ENCODE results near the gene SAG. TPM values are rescaled to one million over a fixed set of nuclear protein-coding genes. Genes with fewer than 3 reads are reported as not detected.
"Not testable (repeated sequence)": the region's sequence is repeated elsewhere in the genome, so short reads cannot be mapped to it uniquely, and the experiment has no call there.

The SAG gene
- total and polyA plus RNA-seq, 3 experiments from 2014 or later = not detected

DNA sequence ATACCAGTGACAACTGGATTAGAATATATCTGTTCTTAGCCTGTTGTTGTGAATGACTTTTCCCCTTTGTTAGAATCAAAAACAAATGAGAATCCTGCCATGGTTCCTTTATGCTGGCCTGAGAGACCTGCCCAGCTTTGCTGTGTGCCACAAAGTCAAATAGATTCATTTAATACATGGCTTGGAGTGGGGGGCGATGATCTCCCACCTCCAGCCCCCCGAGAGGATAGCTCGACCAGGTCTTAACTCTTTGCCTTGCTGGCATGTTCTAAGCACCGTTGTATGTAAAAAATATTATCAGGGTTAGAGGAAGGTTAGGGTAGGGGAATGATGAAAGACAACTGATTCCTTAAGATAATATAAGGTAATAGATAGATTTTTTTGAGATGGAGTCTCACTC, 24.5 kb downstream of the SAG start:
- H3K9me3 ChIP-seq (ENCODE audit: low read length) = no peaks in the 10 kb centered on the region
- ChIA-PET POLR2A (interaction anchor here (0.6 to 2.0 kb wide), 11 partner anchors 15 to 1655 kb away, joined by 3 to 12 read pairs (median 5); partner anchors contain the start of gene DGKD), CTCF (interaction anchor here (1.2 to 3.3 kb wide), 8 partner anchors 10 to 111 kb away, joined by 3 to 18 read pairs (median 8); partner anchors contain the start of genes ATG16L1 and DGKD)
- Mint-ChIP-seq H3K27ac (peak overlapping the region; percentile 85 to 99 (median 98)), H3K36me3 (peaks cover 0 to 2% (median 0%) of the 10 kb centered on the region in 3 donors), H3K27me3 (no peaks in the 10 kb centered on the region), H3K4me3 (peak overlapping the region in 6 of 7 donors; percentile 64 to 81 (median 76)), H3K9me3 (no peaks in the 10 kb centered on the region), H3K4me1 (peaks cover 32 to 62% (median 50%) of the 10 kb centered on the region in 3 donors)
- no peaks in the 10 kb centered on the region for H3K36me3 ChIP-seq (ENCODE audit: insufficient read depth, low read length)
- peaks cover 59% of the 10 kb centered on the region for H3K4me1 ChIP-seq (ENCODE audit: insufficient read depth, low read length)
- peak overlapping the region; percentile 34 for H3K27ac ChIP-seq (ENCODE audit: low read depth, low read length)
- no peak for DNase-seq
- H3K27me3 ChIP-seq (ENCODE audit: insufficient read depth, low read length, poor library complexity, severe bottlenecking) = no peaks in the 10 kb centered on the region
- H3K4me3 ChIP-seq (ENCODE audit: low read length) = peak overlapping the region; percentile 12

DNA sequence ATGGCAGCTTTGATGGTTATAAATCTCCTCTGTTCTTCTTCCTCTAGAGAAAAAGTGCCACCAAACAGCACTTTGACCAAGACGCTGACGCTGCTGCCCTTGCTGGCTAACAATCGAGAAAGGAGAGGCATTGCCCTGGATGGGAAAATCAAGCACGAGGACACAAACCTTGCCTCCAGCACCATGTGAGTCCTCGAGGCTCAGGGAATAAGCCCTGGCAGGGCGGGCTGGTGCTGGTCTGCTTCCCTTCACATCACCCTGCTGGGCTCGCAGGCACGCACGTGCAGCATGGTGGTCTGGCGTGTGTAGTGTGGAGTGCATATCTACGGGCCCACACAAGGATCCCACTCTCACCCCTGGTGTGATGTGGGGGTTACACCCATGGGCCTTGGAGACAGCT, 27.3 kb downstream of the SAG start:
- H3K36me3 Mint-ChIP-seq = peaks cover 0 to 2% (median 0%) of the 10 kb centered on the region in 3 donors
- POLR2A ChIA-PET = no interaction called here
- no peaks in the 10 kb centered on the region for H3K9me3 Mint-ChIP-seq
- H3K27me3 Mint-ChIP-seq = peaks cover 3% of the 10 kb centered on the region in 2 donors
- no peak overlapping the region for H3K4me3 ChIP-seq (ENCODE audit: low read length)
- no peak for DNase-seq
- H3K4me3 Mint-ChIP-seq = no peak overlapping the region
- H3K9me3 ChIP-seq (ENCODE audit: low read length) = no peaks in the 10 kb centered on the region
- no peak overlapping the region for H3K27ac ChIP-seq (ENCODE audit: low read depth, low read length)
- CTCF ChIA-PET = interaction anchor here (0.8 kb wide), 1 partner anchor 19 kb away, joined by 3 read pairs; no protein-coding TSS in a partner anchor
- H3K36me3 ChIP-seq (ENCODE audit: insufficient read depth, low read length) = no peaks in the 10 kb centered on the region
- H3K4me1 Mint-ChIP-seq = peaks cover 26 to 61% (median 42%) of the 10 kb centered on the region in 3 donors
- H3K27ac Mint-ChIP-seq = peak overlapping the region in 4 of 8 donors; percentile 17 to 71 (median 35)
- H3K4me1 ChIP-seq (ENCODE audit: insufficient read depth, low read length) = peaks cover 55% of the 10 kb centered on the region
- no peaks in the 10 kb centered on the region for H3K27me3 ChIP-seq (ENCODE audit: insufficient read depth, low read length, poor library complexity, severe bottlenecking)

DNA sequence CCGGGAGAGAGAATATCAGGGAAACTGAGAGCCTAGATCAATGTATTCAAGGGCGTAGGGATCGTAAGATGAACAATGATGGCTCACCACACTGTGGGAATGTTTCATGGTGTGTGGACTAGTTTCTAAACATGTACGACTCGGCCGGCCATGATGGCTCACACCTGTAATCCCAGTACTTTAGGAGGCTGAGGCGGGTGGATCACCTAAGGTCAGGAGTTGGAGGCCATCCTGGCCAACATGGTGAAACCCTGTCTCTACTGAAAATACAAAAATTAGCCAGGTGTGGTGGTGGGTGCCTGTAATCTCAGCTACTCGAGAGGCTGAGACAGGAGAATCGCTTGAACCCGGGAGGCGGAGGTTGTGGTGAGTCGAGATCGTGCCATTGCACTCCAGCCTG, 28.5 kb downstream of the SAG start:
- H3K36me3 Mint-ChIP-seq; DNase-seq; H3K27ac ChIP-seq (ENCODE audit: low read depth, low read length); H3K9me3 Mint-ChIP-seq; H3K4me3 ChIP-seq (ENCODE audit: low read length); H3K27me3 ChIP-seq (ENCODE audit: insufficient read depth, low read length, poor library complexity, severe bottlenecking); H3K9me3 ChIP-seq (ENCODE audit: low read length); H3K4me3 Mint-ChIP-seq; H3K36me3 ChIP-seq (ENCODE audit: insufficient read depth, low read length); POLR2A ChIA-PET; H3K27me3 Mint-ChIP-seq: not testable (repeated sequence)
- peak overlapping the region in 2 of 8 donors; percentile 22 to 57 for H3K27ac Mint-ChIP-seq
- CTCF ChIA-PET = interaction anchor here (0.9 kb wide), 1 partner anchor 84 kb away, joined by 3 read pairs; the partner anchor contains the start of gene ATG16L1
- H3K4me1 Mint-ChIP-seq = peaks cover 24 to 52% (median 37%) of the 10 kb centered on the region in 3 donors
- peaks cover 43% of the 10 kb centered on the region for H3K4me1 ChIP-seq (ENCODE audit: insufficient read depth, low read length)

DNA sequence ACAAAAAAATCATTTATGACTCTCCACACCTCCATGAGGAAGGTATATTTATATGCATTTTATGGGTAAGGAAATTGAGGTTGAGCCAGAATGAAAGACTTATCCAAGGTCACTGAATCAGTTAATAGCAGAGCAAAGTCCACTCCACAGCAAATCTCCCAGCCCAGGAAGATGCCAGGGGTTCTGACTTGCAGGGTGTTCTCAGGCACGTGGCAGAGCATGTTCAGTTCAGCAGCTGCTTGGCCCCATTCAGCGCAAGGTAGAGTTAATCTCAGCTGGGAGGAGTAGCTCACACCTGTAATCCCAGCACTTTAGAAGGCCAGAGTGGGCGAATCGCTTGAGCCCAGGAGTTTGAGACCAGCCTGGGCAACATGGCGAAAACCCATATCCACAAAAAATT, 28.9 kb downstream of the SAG start:
- Histone ChIP-seq H3K27ac (ENCODE audit: low read depth, low read length) (no peak overlapping the region), H3K4me1 (ENCODE audit: insufficient read depth, low read length) (peaks cover 38% of the 10 kb centered on the region), H3K36me3 (ENCODE audit: insufficient read depth, low read length) (no peaks in the 10 kb centered on the region), H3K9me3 (ENCODE audit: low read length) (no peaks in the 10 kb centered on the region), H3K27me3 (ENCODE audit: insufficient read depth, low read length, poor library complexity, severe bottlenecking) (no peaks in the 10 kb centered on the region), H3K4me3 (ENCODE audit: low read length) (no peak overlapping the region)
- H3K4me1 Mint-ChIP-seq = peaks cover 19 to 48% (median 32%) of the 10 kb centered on the region in 3 donors
- no peak overlapping the region for H3K4me3 Mint-ChIP-seq
- POLR2A ChIA-PET = no interaction called here
- no peak overlapping the region for H3K27ac Mint-ChIP-seq
- peaks cover 3% of the 10 kb centered on the region in 2 donors for H3K27me3 Mint-ChIP-seq
- CTCF ChIA-PET = interaction anchor here (0.9 to 1.8 kb wide), 3 partner anchors 12 to 107 kb away, joined by 3 to 4 read pairs (median 4); partner anchors contain the start of gene ATG16L1
- no peaks in the 10 kb centered on the region for H3K9me3 Mint-ChIP-seq
- DNase-seq = no peak
- peaks cover 0 to 2% (median 0%) of the 10 kb centered on the region in 3 donors for H3K36me3 Mint-ChIP-seq

DNA sequence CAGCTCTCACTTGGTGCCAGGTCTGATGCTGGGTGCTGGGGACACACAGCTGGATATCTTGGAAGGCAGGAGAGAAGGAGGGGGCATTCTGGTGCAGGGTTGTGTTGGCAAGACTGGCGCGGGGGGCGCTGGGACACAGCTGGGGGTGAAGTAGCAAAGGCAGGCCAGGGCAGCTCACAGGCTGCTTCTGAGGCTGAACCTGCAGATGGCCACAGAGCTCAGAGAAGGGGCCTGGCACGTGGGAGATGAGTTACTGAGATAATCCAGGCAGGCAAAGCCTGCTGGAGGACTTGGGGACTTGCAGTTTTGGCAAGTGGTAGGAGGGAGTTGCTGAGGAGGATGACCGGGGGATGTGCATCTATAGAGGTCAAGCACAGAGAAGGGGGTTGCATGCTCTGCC, 30.4 kb downstream of the SAG start:
- peaks cover 23% of the 10 kb centered on the region for H3K4me1 ChIP-seq (ENCODE audit: insufficient read depth, low read length)
- Mint-ChIP-seq H3K9me3 (no peaks in the 10 kb centered on the region), H3K27me3 (peaks cover 3% of the 10 kb centered on the region in 2 donors), H3K4me1 (peaks cover 10 to 36% (median 22%) of the 10 kb centered on the region in 3 donors), H3K4me3 (no peak overlapping the region), H3K36me3 (peaks cover 0 to 3% (median 0%) of the 10 kb centered on the region in 3 donors), H3K27ac (peak overlapping the region in 1 of 8 donors; percentile 65)
- no peaks in the 10 kb centered on the region for H3K36me3 ChIP-seq (ENCODE audit: insufficient read depth, low read length)
- H3K9me3 ChIP-seq (ENCODE audit: low read length) = no peaks in the 10 kb centered on the region
- CTCF ChIA-PET = interaction anchor here (1.0 to 2.4 kb wide), 5 partner anchors 8 to 105 kb away, joined by 3 to 8 read pairs (median 4); partner anchors contain the start of gene DGKD
- POLR2A ChIA-PET = no interaction called here
- no peak overlapping the region for H3K27ac ChIP-seq (ENCODE audit: low read depth, low read length)
- H3K27me3 ChIP-seq (ENCODE audit: insufficient read depth, low read length, poor library complexity, severe bottlenecking) = no peaks in the 10 kb centered on the region
- H3K4me3 ChIP-seq (ENCODE audit: low read length) = no peak overlapping the region
- no peak for DNase-seq

DNA sequence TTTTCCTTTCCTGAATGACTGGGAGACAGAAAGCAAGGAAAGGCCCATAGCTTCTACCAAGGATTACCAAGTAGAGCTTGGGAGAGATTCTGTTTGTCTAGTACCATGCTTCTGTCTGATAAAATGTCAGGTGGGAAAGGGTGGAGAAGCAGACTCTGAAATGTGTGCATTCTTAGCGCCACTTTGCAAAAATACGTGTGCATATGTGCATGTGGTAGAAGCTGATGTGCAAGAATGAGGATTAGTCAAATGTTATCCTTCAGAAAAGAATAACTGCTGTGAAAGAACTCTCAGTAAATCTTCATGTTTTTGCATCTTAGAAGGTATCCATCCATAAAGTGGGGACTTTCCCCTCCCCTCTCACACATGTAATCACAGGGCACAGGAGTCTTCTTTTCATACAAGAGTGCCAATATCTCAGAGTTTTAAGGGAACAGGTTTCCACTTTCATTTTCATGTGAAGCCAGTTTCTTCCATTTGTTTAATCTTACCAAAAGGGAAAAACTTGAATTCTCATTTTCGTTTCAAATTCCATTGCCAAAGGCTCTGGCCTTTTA, 31.3 kb downstream of the SAG start:
- CTCF ChIA-PET = interaction anchor here (1.2 to 2.4 kb wide), 2 partner anchors 9 to 15 kb away, joined by 3 to 8 read pairs; partner anchors contain the start of gene DGKD

DNA sequence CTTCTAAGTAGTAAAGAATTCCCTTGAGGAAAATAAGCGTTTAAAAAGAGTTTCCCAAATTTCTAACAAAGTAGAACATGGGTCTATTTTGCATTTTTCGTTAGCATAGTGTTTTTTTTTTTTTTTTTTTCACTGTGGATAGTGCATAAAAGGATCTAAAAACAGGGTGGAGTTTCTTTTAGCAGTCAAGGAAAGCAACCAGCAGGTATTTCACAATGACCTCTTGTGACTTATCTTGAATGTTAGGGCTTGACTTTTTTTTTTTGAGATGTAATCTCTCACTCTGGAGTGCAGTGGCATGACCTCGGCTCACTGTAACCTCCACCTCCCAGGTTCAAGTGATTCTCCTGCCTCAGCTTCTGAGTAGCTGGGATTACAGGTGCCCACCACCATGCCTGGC, 31.8 kb downstream of the SAG start:
- H3K27ac ChIP-seq (ENCODE audit: low read depth, low read length) = no peak overlapping the region
- Mint-ChIP-seq H3K27me3 (peaks cover 3% of the 10 kb centered on the region in 2 donors), H3K36me3 (peaks cover 0 to 3% (median 2%) of the 10 kb centered on the region in 3 donors), H3K4me3 (no peak overlapping the region), H3K4me1 (peaks cover 0 to 22% (median 9%) of the 10 kb centered on the region in 3 donors), H3K9me3 (no peaks in the 10 kb centered on the region), H3K27ac (no peak overlapping the region)
- H3K36me3 ChIP-seq (ENCODE audit: insufficient read depth, low read length) = no peaks in the 10 kb centered on the region
- H3K9me3 ChIP-seq (ENCODE audit: low read length) = no peaks in the 10 kb centered on the region
- ChIA-PET CTCF (interaction anchor here (1.1 to 2.4 kb wide), 2 partner anchors 14 kb away, joined by 3 to 8 read pairs; partner anchors contain the start of gene DGKD), POLR2A (no interaction called here)
- H3K27me3 ChIP-seq (ENCODE audit: insufficient read depth, low read length, poor library complexity, severe bottlenecking) = no peaks in the 10 kb centered on the region
- no peak for DNase-seq
- peaks cover 9% of the 10 kb centered on the region for H3K4me1 ChIP-seq (ENCODE audit: insufficient read depth, low read length)
- no peak overlapping the region for H3K4me3 ChIP-seq (ENCODE audit: low read length)

More for the DNA sequence above, 31.3 kb downstream of the SAG start:
- Histone ChIP-seq H3K4me1 (ENCODE audit: insufficient read depth, low read length) (peaks cover 15% of the 10 kb centered on the region), H3K27me3 (ENCODE audit: insufficient read depth, low read length, poor library complexity, severe bottlenecking) (no peaks in the 10 kb centered on the region), H3K9me3 (ENCODE audit: low read length) (no peaks in the 10 kb centered on the region), H3K4me3 (ENCODE audit: low read length) (no peak overlapping the region), H3K36me3 (ENCODE audit: insufficient read depth, low read length) (no peaks in the 10 kb centered on the region), H3K27ac (ENCODE audit: low read depth, low read length) (no peak overlapping the region)
- Mint-ChIP-seq H3K27me3 (peaks cover 3% of the 10 kb centered on the region in 2 donors), H3K4me1 (peaks cover 3 to 27% (median 14%) of the 10 kb centered on the region in 3 donors), H3K9me3 (no peaks in the 10 kb centered on the region), H3K27ac (no peak overlapping the region), H3K36me3 (peaks cover 0 to 3% (median 2%) of the 10 kb centered on the region in 3 donors), H3K4me3 (no peak overlapping the region)
- no peak for DNase-seq
- POLR2A ChIA-PET = interaction anchor here (0.6 kb wide), 1 partner anchor 8 kb away, joined by 17 read pairs; no protein-coding TSS in a partner anchor

DNA sequence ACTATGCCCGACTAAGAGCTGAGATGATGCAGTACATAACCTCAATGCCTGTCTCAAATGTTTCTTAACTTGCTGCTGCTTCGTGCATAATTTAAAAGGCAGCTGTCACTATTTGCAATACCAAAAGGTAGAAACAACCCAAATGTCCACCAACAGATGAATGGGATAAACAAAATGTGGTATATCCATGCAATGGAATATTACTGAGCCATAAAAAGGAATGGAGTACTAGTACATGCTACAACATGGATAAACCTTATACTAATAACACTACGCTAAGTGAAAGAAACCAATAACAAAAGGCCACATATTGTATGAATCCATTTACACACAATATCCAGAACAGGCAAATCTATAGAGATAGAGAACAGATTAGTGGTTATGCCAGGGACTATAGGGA, 33.7 kb downstream of the SAG start:
- DNase-seq = no peak
- H3K4me3 ChIP-seq (ENCODE audit: low read length) = no peak overlapping the region
- H3K4me3 Mint-ChIP-seq = no peak overlapping the region
- H3K4me1 ChIP-seq (ENCODE audit: insufficient read depth, low read length) = no peaks in the 10 kb centered on the region
- H3K36me3 Mint-ChIP-seq = peaks cover 0 to 3% (median 2%) of the 10 kb centered on the region in 3 donors
- H3K27me3 ChIP-seq (ENCODE audit: insufficient read depth, low read length, poor library complexity, severe bottlenecking) = no peaks in the 10 kb centered on the region
- CTCF ChIA-PET = interaction anchor here (2.9 kb wide), 1 partner anchor 10 kb away, joined by 9 read pairs; no protein-coding TSS in a partner anchor
- H3K27me3 Mint-ChIP-seq = peaks cover 3% of the 10 kb centered on the region in 2 donors
- no peaks in the 10 kb centered on the region for H3K36me3 ChIP-seq (ENCODE audit: insufficient read depth, low read length)
- POLR2A ChIA-PET = no interaction called here
- H3K27ac Mint-ChIP-seq = no peak overlapping the region
- H3K9me3 ChIP-seq (ENCODE audit: low read length) = no peaks in the 10 kb centered on the region
- no peaks in the 10 kb centered on the region for H3K9me3 Mint-ChIP-seq
- peaks cover 0 to 7% (median 0%) of the 10 kb centered on the region in 3 donors for H3K4me1 Mint-ChIP-seq
- H3K27ac ChIP-seq (ENCODE audit: low read depth, low read length) = no peak overlapping the region
